ENCODE data around the gene FARS2. TPM values are rescaled to one million over a fixed set of nuclear protein-coding genes. Genes with fewer than 3 reads are reported as not detected.

The FARS2 gene
- polyA plus RNA-seq, 3 donors, result 9.0 to 18.4 (median 16.1) TPM

DNA sequence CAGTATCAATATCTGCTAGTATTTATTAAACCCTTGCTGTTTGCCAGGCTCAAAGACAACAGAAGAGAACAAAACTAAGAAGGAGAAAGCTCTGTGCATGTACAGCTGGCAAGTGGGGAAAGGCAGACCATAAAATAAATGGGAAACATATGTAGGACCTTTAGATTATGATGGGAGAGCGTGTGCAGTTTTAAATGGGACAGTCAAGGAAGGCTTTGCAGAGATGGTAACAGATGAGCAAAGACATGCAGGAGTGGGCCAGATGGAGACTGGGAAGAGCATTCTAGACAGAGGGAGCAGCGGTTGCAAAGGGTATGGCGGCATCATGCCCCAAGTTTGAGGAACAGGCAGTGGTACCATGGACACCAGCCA, 485.4 kb downstream of the FARS2 start:
- no peak overlapping the region for H3K27ac ChIP-seq (ENCODE audit: low read depth, low read length)
- WGBS, 3 donors, result 97 to 100% (median 98%) methylated on average over 3 of the region's 3 CpGs

DNA sequence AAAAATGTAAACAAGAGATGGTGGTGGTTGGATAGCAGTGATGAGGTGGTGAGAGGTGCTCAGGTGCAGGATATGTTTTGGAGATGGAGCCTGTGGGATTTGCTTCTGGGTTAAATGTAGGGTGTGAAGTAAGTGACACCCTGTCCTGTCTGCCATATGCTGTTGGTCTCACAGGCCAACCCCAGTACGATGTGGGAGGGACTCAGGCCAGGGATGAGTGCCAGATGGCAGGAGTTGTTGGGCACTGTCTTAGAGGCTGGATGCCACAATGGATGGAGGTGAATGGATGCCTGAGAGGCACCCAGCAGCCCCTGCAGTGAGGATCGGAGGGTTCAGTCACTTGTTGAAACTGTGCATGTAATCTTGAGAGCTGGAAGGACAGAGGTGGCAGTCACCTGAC, 486.1 kb downstream of the FARS2 start:
- 72 to 89% (median 86%) methylated on average over 2 of the region's 2 CpGs for WGBS, 3 donors
- no peak overlapping the region for H3K27ac ChIP-seq (ENCODE audit: low read depth, low read length)

DNA sequence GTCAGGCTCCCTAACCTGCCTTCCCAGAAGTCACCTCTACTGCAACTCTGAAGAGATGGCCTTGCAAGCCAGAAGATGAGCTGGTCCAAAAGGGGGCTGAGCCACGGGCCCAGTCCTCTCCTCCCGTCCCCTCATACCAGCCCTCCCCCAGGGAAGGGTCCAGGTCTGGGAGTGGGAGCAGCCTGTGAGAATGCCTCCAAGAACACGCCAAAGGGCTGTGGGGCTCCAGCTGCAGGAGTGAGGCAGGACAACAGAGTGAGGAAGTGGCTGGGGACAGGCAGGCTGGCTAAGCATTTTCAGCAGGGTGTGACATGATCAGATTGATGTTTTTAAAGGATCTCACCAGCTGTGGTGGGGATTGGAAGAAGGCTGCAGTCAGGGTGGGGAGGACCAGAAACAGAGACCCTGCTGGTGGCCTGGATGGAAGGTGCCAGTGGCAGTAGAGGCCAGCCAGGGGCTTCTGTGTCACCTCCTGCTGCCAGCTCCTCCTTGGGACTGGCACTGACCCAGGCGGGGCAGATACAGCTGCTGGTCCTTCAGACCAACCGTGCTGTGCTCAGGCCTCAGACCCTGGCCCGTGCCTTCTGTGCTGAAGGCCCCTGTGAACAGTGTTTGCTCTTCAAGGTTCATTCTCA, 487.8 kb downstream of the FARS2 start:
- H3K27ac ChIP-seq (ENCODE audit: low read depth, low read length), result no peak overlapping the region

DNA sequence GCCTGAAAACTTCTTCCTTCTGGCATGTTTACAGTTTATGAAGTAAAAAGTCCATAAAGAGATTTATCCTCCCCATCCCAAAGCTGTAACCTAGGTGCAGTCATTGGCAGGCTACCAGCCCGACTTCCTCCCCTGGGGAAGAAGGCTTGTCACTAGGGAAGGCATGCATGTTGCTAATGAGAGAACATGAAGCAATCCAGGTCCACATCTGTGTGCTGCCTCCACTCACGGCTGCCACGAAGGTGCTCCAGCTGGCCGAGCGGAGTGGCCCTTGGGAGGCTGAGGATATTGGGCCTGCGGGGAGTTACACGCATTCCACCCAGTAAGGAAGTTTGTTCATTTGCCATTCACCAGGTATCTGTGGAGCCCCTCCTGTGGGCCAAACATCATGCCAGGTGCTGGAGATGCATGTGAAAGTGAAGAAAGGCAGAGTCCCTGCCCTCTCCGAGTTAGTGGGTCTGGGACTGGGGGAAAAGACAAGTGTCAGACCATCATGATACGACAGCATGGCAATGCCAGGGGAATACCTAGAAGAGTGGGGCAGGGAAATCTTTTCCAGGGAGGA, 488.4 kb downstream of the FARS2 start:
- 91 to 97% (median 94%) methylated on average over 9 of the region's 9 CpGs for WGBS, 3 donors
- no peak overlapping the region for H3K27ac ChIP-seq (ENCODE audit: low read depth, low read length)

More for the DNA sequence above, 487.8 kb downstream of the FARS2 start:
- WGBS, 3 donors, result 91 to 96% (median 94%) methylated on average over 6 of the region's 6 CpGs

DNA sequence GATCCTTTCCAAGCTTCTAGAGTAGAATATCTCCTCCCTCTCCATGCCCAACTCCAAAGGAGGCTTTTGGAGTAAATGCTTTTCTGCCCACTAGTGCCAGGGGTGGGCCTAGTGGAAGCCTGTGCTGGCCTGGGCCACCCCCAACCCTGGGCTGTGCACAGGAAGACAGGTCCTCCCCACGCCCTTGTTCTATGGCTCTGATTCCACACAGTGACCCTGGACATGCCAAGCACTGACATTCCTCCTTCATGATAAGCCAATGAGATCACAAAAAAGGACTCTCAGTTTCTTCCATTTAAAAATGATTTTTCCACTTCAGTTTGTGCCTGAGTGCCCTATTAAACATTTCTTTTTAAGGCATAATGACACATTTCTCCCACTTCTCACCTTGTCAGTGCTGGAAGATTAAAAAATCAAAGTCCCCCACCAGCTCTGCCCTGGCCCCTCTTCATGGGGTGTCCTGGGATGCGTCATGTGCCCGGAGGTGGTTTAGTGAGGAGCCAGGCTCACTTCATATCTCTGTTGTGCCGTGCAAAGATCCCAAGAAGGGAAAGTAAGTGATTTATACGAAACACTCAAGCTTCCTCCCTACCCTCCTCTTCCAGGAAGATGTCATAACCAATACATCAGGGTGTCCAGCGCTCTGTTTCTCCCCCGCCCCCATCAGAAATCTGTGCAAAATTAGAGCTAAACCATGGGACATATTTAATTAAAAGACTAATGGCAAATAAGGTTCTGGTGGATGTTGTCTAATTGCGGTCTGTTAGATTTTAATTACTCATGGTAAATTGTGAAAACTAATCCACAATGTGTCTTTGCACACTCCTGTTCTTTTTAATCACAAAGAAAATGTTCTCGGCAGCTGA, 490.4 kb downstream of the FARS2 start:
- H3K27ac ChIP-seq (ENCODE audit: low read depth, low read length), result no peak overlapping the region
- 74 to 85% (median 75%) methylated on average over 9 of the region's 9 CpGs for WGBS, 3 donors

DNA sequence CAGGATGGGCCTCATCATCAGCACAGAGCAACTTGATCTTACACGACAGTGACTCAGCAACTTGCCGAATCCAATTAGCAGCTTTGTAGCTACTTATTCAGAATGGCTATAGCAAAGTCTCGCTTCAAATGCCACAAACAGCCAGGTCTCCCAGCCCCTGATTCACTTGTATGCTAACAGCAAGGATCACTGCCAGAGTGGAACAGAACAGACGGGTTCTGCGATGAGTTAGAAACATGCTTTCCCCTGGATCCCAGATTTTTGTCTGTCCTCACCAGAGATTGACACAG, 491.0 kb downstream of the FARS2 start:
- H3K27ac ChIP-seq (ENCODE audit: low read depth, low read length), result no peak overlapping the region

DNA sequence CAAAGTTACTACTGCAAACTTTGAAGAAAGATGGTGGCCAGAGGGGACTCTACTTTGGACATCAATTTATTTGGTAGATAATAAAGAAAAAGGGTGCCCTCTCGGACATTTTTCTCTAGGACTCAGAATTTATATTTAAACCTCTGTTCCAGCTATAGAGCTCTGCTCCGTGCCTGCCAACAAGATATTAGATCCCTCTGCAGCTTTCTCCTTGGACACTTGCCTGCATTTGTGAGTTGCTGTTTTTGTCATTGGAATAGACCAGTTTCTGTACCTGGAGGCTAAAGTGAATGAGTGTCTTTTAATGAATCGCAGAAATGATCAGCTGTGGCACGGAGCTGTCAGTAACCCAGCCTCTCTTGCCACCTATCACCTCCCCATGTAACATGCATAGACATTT, 491.9 kb downstream of the FARS2 start:
- WGBS, 3 donors, result 92 to 98% (median 97%) methylated on average over 4 of the region's 4 CpGs

More for the DNA sequence above, 491.0 kb downstream of the FARS2 start:
- 74 to 82% (median 80%) methylated on average over 5 of the region's 5 CpGs for WGBS, 3 donors

DNA sequence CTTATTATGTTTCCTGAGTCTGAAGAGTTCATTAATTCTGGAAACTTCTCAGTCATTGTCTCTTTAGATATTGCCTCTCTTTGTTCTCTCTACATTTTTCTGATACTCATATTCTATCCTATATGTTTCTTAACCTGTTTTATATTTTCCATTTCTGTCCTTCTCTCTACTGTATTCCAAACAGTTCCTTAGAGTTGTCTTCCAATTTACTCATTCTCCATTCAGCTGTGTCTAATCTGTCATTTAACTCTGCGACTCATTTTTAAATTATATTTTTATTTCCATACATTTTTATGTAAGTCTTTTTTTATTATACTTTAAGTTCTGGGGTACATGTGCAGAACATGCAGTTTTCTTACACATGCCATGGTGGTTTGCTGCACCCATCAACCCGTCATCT, 493.6 kb downstream of the FARS2 start:
- no peak overlapping the region for H3K27ac ChIP-seq (ENCODE audit: low read depth, low read length)
- 97 to 99% (median 97%) methylated on average over 2 of the region's 2 CpGs for WGBS, 3 donors

More for the DNA sequence above, 491.9 kb downstream of the FARS2 start:
- no peak overlapping the region for H3K27ac ChIP-seq (ENCODE audit: low read depth, low read length)

DNA sequence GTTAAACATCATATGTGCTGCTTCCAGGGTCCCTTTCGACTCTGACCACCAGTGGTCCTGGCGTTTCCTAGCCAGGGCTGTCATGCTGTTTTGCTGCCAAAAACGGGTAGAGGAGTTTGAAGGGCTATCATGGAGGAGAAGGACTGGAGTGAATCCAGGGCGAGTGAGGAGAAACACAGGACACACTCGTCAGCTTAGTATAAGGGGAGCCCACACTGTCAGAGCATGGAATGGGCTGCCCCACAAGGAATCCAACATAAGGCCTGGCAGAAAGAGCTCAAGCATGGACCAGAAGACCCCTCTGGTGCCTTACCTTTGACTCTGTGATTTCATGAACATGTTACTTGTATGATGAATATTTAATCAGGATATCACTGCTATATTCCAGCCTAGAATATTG, 498.3 kb downstream of the FARS2 start:
- no peak overlapping the region for H3K27ac ChIP-seq (ENCODE audit: low read depth, low read length)
- WGBS, 3 donors, result 90 to 94% (median 92%) methylated on average over 5 of the region's 5 CpGs

DNA sequence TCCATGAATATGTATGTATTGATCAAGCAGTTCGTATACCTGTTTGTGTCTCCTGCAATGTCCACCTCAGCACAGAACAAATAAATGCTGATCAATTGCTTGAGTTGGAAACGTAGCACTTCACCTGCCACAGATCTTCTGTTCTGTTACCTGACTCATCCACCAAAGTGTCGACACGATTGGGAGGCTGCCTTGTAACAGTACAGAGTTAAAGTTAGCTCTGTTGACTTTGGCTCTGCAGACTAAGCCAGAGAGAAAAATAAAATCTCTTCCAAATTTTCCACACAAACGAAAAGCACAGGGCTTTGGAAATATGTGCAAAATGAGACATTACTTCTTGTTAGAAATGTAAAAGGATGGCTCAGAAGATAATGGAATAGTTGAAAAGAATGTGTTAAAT, 500.1 kb downstream of the FARS2 start:
- 72 to 81% (median 80%) methylated on average over 5 of the region's 5 CpGs for WGBS, 3 donors
- H3K27ac ChIP-seq (ENCODE audit: low read depth, low read length), result no peak overlapping the region

DNA sequence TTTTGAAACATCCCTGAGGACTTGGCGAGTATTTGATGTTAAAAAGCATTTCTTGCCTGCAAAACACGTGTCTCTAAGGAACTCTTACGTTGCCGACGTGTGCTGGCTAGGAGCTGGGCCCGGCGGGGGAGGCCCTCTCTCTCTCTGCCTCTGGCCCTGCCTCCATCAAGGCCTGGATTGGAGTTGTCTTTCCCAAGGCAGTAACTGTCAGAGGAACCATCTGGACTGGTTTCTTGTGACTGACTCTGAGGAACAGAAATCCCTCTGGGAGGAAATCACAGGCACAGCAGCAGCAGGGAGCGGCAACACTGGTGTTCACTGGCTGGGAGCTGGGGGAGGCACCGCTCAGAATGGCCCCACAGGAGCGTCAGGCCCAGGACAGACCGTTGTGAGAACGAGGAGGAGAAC, 501.3 kb downstream of the FARS2 start:
- 76 to 90% (median 80%) methylated on average over 12 of the region's 12 CpGs for WGBS, 3 donors
- no peak overlapping the region for H3K27ac ChIP-seq (ENCODE audit: low read depth, low read length)

DNA sequence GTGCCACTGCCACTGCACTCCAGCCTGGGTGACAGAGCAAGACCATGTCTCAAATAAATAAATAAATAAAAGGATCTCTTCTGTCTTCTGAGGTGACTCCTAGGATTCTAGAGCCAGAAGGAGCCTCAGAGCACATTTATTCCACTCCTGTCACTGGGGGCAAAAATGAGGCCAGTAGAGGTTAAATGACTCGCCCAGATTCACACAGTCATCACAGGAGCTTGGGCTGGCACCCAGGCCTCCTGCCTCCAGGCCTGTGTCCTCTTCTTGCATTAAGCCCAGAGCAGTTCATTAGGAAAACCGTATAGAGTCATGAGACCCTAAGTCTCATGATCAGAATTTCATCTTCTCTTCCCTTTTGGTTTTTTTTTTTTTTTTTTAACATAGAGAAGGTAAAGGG, 502.1 kb downstream of the FARS2 start:
- no peak overlapping the region for H3K27ac ChIP-seq (ENCODE audit: low read depth, low read length)
- WGBS, 3 donors, result 81 to 97% (median 97%) methylated on average over 2 of the region's 2 CpGs

DNA sequence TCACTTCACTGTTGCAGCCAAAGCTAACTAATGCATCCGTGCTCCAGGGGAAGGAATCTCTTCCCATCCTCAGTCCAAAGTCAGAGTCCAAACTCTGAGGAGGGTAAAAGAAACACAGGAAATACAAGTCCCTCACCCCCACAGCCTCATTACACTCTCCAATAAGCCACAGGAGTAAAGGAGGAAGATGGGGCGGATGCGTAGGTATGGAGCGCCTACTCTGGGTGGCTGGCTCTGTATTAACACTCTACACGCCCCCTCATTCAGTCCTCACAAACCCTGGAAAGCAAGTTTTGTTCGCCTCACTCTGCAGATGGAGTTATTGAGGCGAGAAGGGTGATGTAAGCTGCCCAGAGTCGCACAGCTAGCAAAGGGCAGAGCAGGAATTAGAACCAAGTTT, 502.6 kb downstream of the FARS2 start:
- no peak overlapping the region for H3K27ac ChIP-seq (ENCODE audit: low read depth, low read length)
- 89 to 94% (median 91%) methylated on average over 8 of the region's 8 CpGs for WGBS, 3 donors

DNA sequence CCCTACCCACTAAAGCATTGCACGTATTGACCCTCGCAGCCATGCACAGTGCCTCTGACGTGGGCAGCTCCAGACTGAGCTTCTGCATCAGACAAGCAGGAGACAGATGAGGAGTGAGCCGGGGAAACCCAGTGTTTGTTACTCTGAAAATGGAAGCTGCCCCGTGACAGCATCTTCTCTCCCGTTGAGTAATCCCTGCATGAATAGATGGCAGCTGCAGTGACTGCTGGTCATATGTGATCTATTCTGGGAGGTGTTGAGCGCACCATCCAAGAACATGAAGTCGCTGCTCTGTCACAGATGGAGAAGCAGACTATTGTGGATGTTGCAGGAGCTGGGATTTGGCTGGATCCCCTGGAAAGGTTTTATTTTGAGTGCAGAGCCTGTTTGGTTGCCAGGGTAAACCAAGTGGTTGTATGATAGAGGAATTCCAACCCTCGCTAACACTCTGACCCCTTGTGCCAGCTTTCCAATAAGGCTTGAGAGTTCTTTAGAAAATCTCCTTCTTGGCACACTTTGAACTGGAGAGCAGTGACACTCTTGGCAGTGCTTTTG, 503.2 kb downstream of the FARS2 start:
- no peak overlapping the region for H3K27ac ChIP-seq (ENCODE audit: low read depth, low read length)
- WGBS, 3 donors, result 83 to 88% (median 83%) methylated on average over 9 of the region's 9 CpGs

DNA sequence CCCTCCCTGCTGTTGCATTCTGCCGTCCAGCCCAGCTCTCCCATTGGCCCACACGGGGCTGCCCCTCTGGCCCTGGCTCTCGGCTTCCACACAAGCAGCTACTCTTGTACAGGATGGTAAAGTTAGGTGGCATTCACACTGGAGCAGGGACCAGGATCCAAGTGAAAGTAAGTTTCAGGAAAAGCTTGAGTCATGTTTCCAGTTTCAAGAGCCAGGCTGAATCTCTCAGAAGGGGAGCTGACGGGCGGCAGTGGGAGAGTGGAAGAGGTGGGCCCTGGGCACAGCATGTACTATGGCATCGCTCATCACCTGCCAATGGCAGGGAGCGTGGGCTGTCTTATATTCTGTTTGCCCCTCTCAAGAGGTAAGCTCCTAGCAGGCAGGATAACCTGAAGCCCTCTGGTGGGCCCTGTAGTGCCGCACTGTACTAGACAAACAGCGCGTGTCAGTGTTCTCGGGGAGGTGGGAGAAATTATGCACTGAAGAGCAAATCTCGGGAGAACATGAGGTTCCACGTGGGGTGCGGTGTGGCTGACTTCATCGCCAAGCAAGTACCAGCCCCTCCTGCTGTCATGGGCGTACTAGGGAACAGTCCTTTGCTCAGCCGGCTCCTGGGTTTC, 503.9 kb downstream of the FARS2 start:
- WGBS, 3 donors, result 90 to 92% (median 91%) methylated on average over 17 of the region's 17 CpGs
- H3K27ac ChIP-seq (ENCODE audit: low read depth, low read length), result no peak overlapping the region

DNA sequence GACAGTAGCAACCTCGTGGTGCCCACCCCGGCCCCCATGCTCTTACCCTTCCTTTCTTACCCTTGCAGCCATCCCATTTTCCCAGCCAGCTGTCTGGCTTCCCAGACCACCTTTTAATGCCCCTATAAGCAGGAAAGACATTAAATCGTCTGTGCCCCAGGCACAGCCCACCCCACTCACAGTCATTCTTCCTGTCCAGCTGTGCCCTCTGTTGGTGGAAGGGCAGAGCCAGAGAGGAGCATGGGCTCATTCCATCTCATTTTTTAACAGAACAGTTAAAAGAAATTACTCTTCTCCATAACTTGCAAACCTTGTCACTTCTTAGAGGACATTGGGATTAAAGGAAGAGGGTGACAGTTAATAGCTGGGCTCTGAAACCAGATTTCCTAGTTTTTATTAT, 504.9 kb downstream of the FARS2 start:
- 60 to 79% (median 74%) methylated on average over 3 of the region's 3 CpGs for WGBS, 3 donors
- H3K27ac ChIP-seq (ENCODE audit: low read depth, low read length), result no peak overlapping the region

DNA sequence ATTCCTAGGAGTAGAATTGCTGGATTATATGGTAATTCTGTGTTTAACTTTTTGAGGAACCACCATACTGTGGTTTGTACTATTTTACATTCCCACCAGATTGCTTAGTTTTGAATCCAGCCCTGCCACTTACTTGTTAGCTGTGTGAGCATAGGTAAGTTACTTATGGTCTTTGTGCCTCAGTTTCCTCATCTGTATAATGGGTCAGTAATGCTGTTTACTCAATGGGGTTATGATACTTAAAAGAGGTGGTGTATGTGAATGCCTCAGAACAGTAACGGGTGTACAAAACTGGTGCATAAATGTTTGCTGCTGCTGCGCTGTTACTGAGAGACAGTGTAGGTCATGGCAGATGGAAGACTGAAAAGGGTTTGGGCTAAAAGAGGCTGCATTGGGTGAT, 506.2 kb downstream of the FARS2 start:
- WGBS, 3 donors, result 95 to 97% (median 96%) methylated on average over 2 of the region's 2 CpGs
- no peak overlapping the region for H3K27ac ChIP-seq (ENCODE audit: low read depth, low read length)

DNA sequence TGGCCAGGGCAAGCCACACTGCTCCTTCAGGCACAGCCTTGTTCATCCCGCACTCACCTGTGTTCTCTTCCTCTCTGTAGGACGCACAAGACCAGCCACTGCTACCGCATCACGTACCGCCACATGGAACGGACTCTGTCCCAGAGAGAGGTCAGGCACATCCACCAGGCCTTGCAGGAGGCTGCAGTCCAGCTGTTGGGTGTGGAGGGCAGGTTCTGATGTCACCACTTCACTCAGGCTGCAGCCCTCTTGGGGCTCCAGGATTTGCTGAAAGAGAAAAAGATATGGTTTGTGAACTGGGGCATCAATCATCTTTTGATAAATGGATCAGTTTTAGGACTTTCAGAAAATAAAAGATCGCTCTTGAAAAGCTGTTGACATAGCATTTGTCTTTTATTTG, 509.9 kb downstream of the FARS2 start:
- WGBS, 3 donors, result 96 to 97% (median 97%) methylated on average over 7 of the region's 7 CpGs

DNA sequence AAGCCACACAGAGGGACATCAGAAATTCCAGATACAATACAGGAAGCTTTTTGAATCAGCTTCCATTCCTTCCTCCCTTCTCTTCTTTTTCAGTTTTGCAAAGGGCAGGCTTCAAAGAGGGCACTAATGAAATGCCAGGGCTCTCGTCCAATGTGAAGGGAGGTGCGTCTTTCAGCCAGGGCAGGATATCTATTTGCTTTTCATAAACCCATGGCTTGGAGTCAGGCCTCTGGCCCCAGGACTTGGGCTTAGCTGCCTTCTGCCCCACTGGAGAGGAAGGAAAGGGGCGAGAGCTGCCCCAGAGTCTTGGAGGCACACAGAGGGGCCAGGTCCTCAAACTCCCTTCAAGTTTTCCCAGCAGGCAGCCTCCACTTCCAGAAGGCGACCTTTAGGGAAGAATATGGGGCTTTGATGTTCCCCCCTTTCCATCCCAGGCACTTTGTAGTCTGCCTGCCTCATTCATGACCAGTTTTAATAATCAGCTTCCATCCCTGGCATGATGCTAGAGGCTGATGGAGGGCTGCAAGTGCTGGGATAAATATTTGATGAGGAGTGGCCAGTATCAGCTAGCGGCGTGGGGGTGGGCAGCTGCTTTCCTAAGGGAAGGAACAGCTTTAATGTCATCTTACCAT, 510.6 kb downstream of the FARS2 start:
- WGBS, 3 donors, result 91 to 97% (median 97%) methylated on average over 6 of the region's 6 CpGs
- H3K27ac ChIP-seq (ENCODE audit: low read depth, low read length), result no peak overlapping the region

More for the DNA sequence above, 509.9 kb downstream of the FARS2 start:
- H3K27ac ChIP-seq (ENCODE audit: low read depth, low read length), result no peak overlapping the region
